Measurements from ENCODE around the gene EFCAB6.

DNA sequence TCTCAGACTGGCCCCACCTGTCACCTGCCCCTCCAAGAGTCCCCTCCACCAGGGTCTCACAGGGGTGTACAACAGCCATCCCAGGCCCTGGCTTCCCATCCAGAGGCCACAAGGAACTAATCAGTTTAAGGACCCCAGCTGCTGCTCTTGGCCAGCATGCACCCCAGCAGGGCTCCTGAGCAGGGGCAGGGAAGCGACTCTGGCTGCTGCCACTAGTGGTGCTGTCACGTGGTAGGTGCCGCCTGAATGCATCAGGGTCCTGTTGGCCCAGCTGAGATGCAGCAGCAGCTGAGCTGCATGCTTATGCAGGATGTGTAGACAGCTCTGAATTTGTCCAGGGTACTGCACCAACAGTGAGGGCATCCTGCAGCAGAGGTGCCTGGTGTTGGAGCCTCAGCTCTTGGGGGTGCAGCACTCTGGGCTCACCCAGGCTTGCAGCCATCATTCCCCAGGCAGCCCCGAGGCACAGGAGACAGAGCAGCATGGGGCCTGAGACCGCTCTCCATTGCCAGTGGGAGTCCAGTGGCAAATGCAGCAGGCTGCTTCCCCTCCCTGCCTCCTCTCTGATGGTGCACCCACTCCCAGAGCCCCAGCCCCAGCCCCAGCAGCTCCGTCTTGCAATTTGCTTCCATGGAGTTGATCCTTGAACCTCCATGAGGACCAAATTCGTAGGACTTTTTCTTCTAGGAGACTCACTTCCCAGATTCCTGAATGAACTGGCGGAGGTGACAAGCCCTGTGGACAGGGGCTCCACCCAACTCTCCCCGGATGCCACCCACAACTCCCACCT, 301.6 kb downstream of the EFCAB6 start:
- TF ChIP-seq TAF1 (IDR thresholded peaks at IDR 0.05; ENCODE audit: borderline replicate concordance, low read depth, low read length) (no peak), POLR2AphosphoS5 (IDR thresholded peaks at IDR 0.05; ENCODE audit: low read depth, low read length) (no peak), POLR2A (IDR thresholded peaks at IDR 0.05; ENCODE audit: low read depth, low read length) (no peak)
